Measurements from ENCODE around the gene TFPT. TPM values are rescaled to one million over a fixed set of nuclear protein-coding genes. Genes with fewer than 3 reads are reported as not detected.

TFPT gene
- total RNA-seq, 1 experiment from 2014 or later: 26.6 TPM

DNA sequence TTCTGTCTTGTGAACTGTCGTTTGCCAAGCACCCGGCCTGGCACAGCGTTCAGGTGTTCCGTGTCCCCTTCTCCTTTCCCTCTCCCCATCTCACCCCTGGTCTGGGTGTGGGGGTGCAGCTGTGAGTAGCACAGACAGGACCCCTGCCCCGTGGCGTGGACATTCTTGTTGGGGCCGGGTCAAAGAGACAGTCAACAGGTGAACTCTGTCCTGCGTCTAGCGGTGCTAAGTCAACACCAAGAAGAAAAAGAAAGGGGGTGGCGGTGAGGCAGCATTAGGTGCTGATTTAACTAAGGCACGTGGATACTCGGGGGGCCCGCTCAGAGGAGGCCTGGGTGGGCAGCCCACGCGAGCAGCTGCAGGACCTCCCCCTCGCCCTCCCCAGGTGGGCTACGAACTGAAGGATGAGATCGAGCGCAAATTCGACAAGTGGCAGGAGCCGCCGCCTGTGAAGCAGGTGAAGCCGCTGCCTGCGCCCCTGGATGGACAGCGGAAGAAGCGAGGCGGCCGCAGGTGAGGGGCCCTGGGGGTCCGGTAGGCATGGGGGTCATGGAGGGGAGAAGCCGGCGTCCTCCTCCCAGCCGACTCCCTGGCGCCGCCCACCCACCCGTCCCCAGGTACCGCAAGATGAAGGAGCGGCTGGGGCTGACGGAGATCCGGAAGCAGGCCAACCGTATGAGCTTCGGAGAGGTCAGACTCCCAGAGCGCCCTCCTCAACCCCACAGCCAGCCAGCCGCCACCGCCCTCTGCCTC, 12.4 kb upstream of the TFPT start:
- no peak overlapping the region for H3T11ph ChIP-seq (ENCODE audit: low read length)
- no peaks in the 10 kb centered on the region for H3K79me2 ChIP-seq (ENCODE audit: insufficient read depth, low read length)
- H3K27me3 ChIP-seq (ENCODE audit: insufficient read depth, low read length): no peaks in the 10 kb centered on the region
- WGBS (ENCODE audit: extremely low coverage, insufficient read length, low lambda C conversion rate): no CpG with 5 or more reads among the region's 44 CpGs
- peaks cover 37 to 79% (median 74%) of the 10 kb centered on the region in 3 experiments; a peak in 6 of 7 replicates for H3K36me3 Mint-ChIP-seq (ENCODE audit: insufficient read depth in 1 of 3, low read depth in 3 of 3)
- no peak overlapping the region for H3K27ac ChIP-seq (ENCODE audit: insufficient read length, low read depth, low read length)
- no peak overlapping the region for H2BK120ac ChIP-seq (ENCODE audit: low read depth, low read length, poor library complexity, severe bottlenecking)
- H3K4ac ChIP-seq (ENCODE audit: low read depth, low read length): no peak overlapping the region
- H2AFZ ChIP-seq (ENCODE audit: low read length): no peak overlapping the region
- H2BK20ac ChIP-seq (ENCODE audit: low read depth, low read length, poor library complexity, severe bottlenecking): no peak overlapping the region
- H3K23me2 ChIP-seq (ENCODE audit: insufficient read length, low read depth, low read length, poor library complexity, severe bottlenecking): no peaks in the 10 kb centered on the region
- TF ChIP-seq, protein P1, sequence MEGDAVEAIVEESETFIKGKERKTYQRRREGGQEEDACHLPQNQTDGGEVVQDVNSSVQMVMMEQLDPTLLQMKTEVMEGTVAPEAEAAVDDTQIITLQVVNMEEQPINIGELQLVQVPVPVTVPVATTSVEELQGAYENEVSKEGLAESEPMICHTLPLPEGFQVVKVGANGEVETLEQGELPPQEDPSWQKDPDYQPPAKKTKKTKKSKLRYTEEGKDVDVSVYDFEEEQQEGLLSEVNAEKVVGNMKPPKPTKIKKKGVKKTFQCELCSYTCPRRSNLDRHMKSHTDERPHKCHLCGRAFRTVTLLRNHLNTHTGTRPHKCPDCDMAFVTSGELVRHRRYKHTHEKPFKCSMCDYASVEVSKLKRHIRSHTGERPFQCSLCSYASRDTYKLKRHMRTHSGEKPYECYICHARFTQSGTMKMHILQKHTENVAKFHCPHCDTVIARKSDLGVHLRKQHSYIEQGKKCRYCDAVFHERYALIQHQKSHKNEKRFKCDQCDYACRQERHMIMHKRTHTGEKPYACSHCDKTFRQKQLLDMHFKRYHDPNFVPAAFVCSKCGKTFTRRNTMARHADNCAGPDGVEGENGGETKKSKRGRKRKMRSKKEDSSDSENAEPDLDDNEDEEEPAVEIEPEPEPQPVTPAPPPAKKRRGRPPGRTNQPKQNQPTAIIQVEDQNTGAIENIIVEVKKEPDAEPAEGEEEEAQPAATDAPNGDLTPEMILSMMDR (conservative IDR thresholded peaks at IDR 0.05): no peak
- H2BK12ac ChIP-seq (ENCODE audit: insufficient read length, low read depth, low read length): no peak overlapping the region
- H3K14ac ChIP-seq (ENCODE audit: insufficient read depth, low read length): no peak overlapping the region
- no peak overlapping the region for H2AK5ac ChIP-seq (ENCODE audit: insufficient read length, low read length)
- no peak overlapping the region for H2BK15ac ChIP-seq (ENCODE audit: low read depth, low read length)
- no peak overlapping the region for H3K4me2 ChIP-seq (ENCODE audit: insufficient read depth, insufficient read length, low read length)
- H3K23ac ChIP-seq (ENCODE audit: insufficient read length, low read depth, low read length): no peak overlapping the region
- H4K91ac ChIP-seq (ENCODE audit: insufficient read length, low read depth, low read length): no peak overlapping the region
- no peak overlapping the region for H4K5ac ChIP-seq (ENCODE audit: insufficient read length, low read depth, low read length)
- H3K9ac ChIP-seq (ENCODE audit: extremely low read depth, insufficient read length, low read length): no peak overlapping the region
- H3K4me1 ChIP-seq (ENCODE audit: insufficient read depth, low read length): no peaks in the 10 kb centered on the region
- no peaks in the 10 kb centered on the region for H3K9me3 ChIP-seq (ENCODE audit: control insufficient read depth, low read depth, low read length)
- DNase-seq: no peak
- no peak overlapping the region for H3K27ac Mint-ChIP-seq
- no peak overlapping the region for H3K4me3 Mint-ChIP-seq
- no peaks in the 10 kb centered on the region for H3K27me3 Mint-ChIP-seq (ENCODE audit: low read depth)
- no peaks in the 10 kb centered on the region for H3K9me3 Mint-ChIP-seq
- no peaks in the 10 kb centered on the region for H3K79me1 ChIP-seq (ENCODE audit: insufficient read depth, low read depth, low read length, poor library complexity, severe bottlenecking)
- H4K20me1 ChIP-seq (ENCODE audit: control insufficient read depth, insufficient read depth, insufficient read length): no peaks in the 10 kb centered on the region
- H4K8ac ChIP-seq (replicated peaks; ENCODE audit: insufficient read length, low read depth, low read length): no peak overlapping the region
- no peak overlapping the region for H2BK5ac ChIP-seq (ENCODE audit: insufficient read length, low read length)
- no peak overlapping the region for H3K56ac ChIP-seq (ENCODE audit: insufficient read length, low read depth, low read length)
- H3K18ac ChIP-seq (ENCODE audit: insufficient read length, low read depth, low read length): no peak overlapping the region
- no peaks in the 10 kb centered on the region for H3K4me1 Mint-ChIP-seq

Measured in H9 (cell line).